Endothelial cell of umbilical vein (primary cell): ENCODE data around the gene WFIKKN2.

Experiments
- CTCF ChIP-seq, 2 donors: IDR thresholded peaks; 1 replicate in 1 of 2; 2 replicates in 1 of 2; pipeline ENCODE4 v1.5.1; 2011; ENCODE audit warnings: low read length in 2 of 2, mild to moderate bottlenecking in 2 of 2, moderate library complexity in 2 of 2, control low read depth in 1 of 2, inconsistent platforms in 1 of 2, low read depth in 1 of 2; ENCODE audit not compliant: insufficient read depth in 1 of 2; ENCODE audit errors: extremely low read depth in 1 of 2
- GATA2 ChIP-seq: IDR thresholded peaks from 2 replicates; pipeline ENCODE4 v1.7.0; 2011; ENCODE audit warnings: low read depth, mild to moderate bottlenecking, moderate library complexity, mixed read lengths, low read length; ENCODE audit not compliant: insufficient read length, insufficient read depth
- MYC ChIP-seq: IDR thresholded peaks from one replicate; pipeline ENCODE4 v1.6.1; 2011; ENCODE audit warnings: mild to moderate bottlenecking, low read depth, low read length
- POLR2A ChIP-seq: IDR thresholded peaks from 2 replicates; pipeline ENCODE4 v1.6.1; 2012; ENCODE audit warnings: low read depth, mild to moderate bottlenecking, control low read depth, low read length
- TF ChIP-seq, protein P1 (sequence below): IDR thresholded peaks from 2 replicates; pipeline ENCODE4 v1.6.1; 2011; ENCODE audit not compliant: insufficient read depth, insufficient read length

- no peak for TF ChIP-seq POLR2A
- no peak for TF ChIP-seq MYC
- TF ChIP-seq CTCF (IDR thresholded peaks at IDR 0.05; ENCODE audit: extremely low read depth in 1 of 2, insufficient read depth in 1 of 2, low read depth in 1 of 2, low read length in 2 of 2), result no peak
- no peak for TF ChIP-seq GATA2
- TF ChIP-seq, protein P1, sequence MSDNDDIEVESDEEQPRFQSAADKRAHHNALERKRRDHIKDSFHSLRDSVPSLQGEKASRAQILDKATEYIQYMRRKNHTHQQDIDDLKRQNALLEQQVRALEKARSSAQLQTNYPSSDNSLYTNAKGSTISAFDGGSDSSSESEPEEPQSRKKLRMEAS, result no peak
Measured at GRCh38 chr17:50861822-50862528, 26.6 kb downstream of the WFIKKN2 start.
